T-helper 2 cell treated with Interferon-gamma antibody and Interleukin-4, amounts not matched to agents 5 μg/mL and 100 μg/mL, for 36 hours (primary cell): Measurements from ENCODE around the gene NBPF3.

Experiments
- DNase-seq: peaks from one replicate; pipeline ENCODE4 v3.0.0; 2021; ENCODE audit warnings: low spot score
- H3K27ac Mint-ChIP-seq: one replicate; pipeline ENCODE4 v1.8.0; 2021; ENCODE audit warnings: mild to moderate bottlenecking, mixed read lengths
- H3K27me3 Mint-ChIP-seq: one replicate; pipeline ENCODE4 v1.8.0; 2021; ENCODE audit warnings: low read depth, mixed read lengths
- H3K36me3 Mint-ChIP-seq: one replicate; pipeline ENCODE4 v1.8.0; 2021; ENCODE audit warnings: low read depth, mixed read lengths
- H3K4me1 Mint-ChIP-seq: one replicate; pipeline ENCODE4 v1.8.0; 2021; ENCODE audit warnings: low read depth, mixed read lengths
- H3K4me3 Mint-ChIP-seq: one replicate; pipeline ENCODE4 v1.8.0; 2022; ENCODE audit warnings: mild to moderate bottlenecking, moderate library complexity, mixed read lengths
- H3K9me3 Mint-ChIP-seq: one replicate; pipeline ENCODE4 v1.8.0; 2021; ENCODE audit warnings: mixed read lengths

Gene NBPF3

DNA sequence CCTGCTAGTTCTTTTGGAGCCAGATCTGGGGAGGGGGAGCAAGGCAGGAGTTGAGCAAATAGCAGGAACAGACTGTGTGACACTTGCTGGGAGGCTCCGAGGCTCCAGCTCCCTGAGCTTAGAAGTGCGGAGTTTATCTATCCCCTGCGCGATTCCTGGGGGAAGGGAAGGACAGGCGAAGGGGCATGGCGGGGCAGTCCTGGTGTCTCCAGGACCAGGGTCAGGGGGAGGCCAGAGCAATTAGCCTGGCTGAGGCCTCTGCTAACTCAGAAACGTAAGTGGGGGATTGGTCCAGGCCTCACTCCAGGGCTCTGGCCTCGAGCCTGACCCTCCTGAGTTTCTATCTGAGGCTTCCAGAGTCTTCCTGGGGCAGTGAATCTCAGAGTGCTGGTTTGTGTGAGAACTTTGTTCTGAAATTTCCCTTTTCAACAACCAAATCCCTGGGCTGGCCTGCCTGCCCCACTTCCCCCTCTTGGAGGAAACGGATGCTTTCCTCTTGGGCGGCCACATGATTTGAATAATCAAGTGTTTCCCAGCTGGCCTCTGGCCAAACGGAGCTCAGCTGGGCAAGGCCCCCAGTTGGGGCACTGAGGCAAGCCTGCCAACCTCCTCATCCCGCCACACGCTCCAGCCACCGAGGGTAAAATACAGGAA lies 84.9 kb downstream of the NBPF3 start:
- H3K9me3 Mint-ChIP-seq: no peaks in the 10 kb centered on the region
- no peak overlapping the region for H3K4me3 Mint-ChIP-seq
- DNase-seq: no peak
- H3K27me3 Mint-ChIP-seq: no peaks in the 10 kb centered on the region
- no peak overlapping the region for H3K27ac Mint-ChIP-seq
- no peaks in the 10 kb centered on the region for H3K36me3 Mint-ChIP-seq
- no peaks in the 10 kb centered on the region for H3K4me1 Mint-ChIP-seq

DNA sequence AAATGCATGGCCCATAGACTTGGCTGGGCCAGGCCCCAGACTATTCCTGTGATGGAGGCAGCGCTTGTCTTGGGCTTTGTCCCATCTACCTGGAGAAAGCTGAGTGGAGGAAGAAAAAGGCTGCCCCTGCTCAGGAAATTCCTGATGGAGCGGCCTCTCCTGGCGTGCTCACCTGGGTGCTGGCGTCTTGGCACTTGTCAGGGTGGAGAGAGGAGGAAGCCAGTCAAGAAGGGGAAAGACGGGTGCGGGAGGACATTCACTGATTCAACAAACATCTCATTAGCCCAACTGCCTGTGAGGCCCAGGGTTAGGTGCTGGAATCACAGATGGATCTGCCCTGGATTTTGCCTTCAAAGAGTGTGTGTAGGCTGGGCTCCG lies 85.4 kb downstream of the NBPF3 start:
- no peaks in the 10 kb centered on the region for H3K36me3 Mint-ChIP-seq
- H3K4me1 Mint-ChIP-seq: no peaks in the 10 kb centered on the region
- H3K9me3 Mint-ChIP-seq: no peaks in the 10 kb centered on the region
- DNase-seq: no peak
- no peak overlapping the region for H3K27ac Mint-ChIP-seq
- peaks cover 1% of the 10 kb centered on the region for H3K27me3 Mint-ChIP-seq
- no peak overlapping the region for H3K4me3 Mint-ChIP-seq

DNA sequence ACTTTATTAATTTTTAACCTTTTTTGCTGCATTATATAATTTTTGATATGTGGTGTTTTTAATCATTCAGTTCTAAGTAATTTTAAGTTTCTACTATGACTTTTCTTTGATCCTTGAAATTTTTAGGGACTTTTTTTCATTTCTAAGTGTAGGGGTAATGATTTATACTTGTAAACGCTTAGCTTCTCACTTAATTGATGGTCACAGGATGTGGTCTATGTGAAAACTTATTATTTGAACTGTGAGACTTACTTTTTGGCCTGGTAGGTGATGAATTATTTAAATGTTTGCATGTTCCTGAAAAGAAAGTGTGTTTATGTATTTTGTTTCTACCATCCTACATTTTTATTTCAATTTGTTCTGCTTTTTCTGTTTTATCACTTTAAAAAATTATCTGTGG lies 86.5 kb downstream of the NBPF3 start:
- DNase-seq: no peak
- H3K4me1 Mint-ChIP-seq: no peaks in the 10 kb centered on the region
- no peak overlapping the region for H3K4me3 Mint-ChIP-seq
- no peak overlapping the region for H3K27ac Mint-ChIP-seq
- peaks cover 3% of the 10 kb centered on the region for H3K27me3 Mint-ChIP-seq
- H3K9me3 Mint-ChIP-seq: no peaks in the 10 kb centered on the region
- H3K36me3 Mint-ChIP-seq: no peaks in the 10 kb centered on the region

DNA sequence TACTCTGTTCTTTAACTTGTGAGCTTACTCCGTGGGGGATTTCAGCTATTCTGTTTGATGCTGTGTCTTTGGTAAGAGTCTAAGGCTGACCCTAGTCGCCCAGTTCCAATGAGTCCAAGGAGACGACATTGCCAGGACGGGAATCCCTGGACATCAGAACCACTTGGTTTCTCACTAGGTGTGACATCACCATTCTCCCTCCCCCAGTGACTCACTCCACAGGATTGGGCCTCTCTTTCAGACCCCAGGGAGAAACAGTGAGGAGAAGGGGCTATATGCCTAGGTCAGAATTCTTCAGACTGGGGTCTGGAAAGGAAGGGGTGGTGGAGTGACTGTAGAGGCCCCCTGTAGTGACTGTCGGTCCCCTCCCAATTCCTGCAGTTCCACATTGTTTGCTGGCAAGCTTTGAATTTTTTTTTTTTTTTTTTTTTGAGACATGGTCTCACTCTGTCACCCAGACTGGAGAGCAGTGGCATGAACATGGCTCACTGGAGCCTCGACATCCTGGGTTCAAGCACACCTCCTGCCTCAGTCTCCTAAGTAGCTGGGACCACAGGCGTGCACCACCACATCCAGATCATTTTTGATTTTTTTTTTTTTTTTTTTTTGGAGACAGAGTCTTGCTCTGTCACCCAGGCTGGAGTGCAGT lies 90.6 kb downstream of the NBPF3 start:
- no peak overlapping the region for H3K27ac Mint-ChIP-seq
- no peak overlapping the region for H3K4me3 Mint-ChIP-seq
- no peaks in the 10 kb centered on the region for H3K4me1 Mint-ChIP-seq
- no peaks in the 10 kb centered on the region for H3K9me3 Mint-ChIP-seq
- H3K36me3 Mint-ChIP-seq: no peaks in the 10 kb centered on the region
- H3K27me3 Mint-ChIP-seq: peaks cover 7% of the 10 kb centered on the region
- no peak for DNase-seq

DNA sequence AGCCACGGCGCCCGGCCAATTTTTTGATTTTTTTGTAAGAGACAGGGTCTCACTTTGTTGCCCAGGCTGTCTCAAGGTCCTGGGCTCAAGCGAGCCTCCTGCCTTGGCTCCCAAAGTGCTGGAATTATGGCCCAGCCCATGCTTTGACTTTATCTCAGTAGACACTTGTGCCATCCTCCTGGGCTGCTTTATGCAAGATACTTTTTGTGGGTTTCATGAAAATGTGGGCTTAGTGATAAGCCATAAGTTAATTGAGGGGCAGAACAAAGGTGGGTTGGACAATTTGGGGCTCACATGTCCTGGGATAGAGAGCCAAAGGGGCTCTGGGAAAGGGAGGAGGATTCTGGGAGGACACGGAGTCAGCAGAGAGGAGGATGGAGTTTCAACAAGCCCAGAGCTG lies 91.3 kb downstream of the NBPF3 start:
- Mint-ChIP-seq H3K27ac (no peak overlapping the region), H3K27me3 (peaks cover 7% of the 10 kb centered on the region), H3K9me3 (no peaks in the 10 kb centered on the region), H3K4me1 (no peaks in the 10 kb centered on the region), H3K4me3 (no peak overlapping the region), H3K36me3 (no peaks in the 10 kb centered on the region)
- no peak for DNase-seq

DNA sequence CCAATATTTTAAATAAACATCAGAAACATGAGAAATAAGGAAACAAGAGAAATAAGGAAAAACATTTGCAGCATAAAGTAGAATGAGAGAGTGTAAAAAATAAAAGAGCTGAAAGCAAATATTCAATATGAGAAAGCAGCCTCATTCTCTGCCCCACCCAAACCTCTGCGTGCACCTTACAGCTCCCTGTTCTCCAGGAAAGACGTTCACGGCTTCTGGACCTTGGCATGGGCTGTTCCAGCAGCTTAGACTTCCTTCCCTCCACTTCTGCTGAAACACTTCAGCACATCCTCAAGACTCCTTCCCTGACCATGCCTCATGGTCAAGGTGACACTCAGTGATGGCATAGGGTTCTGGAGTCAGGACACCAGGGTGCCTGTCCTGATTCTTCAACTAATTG lies 92.6 kb downstream of the NBPF3 start:
- no peak overlapping the region for H3K27ac Mint-ChIP-seq
- peaks cover 7% of the 10 kb centered on the region for H3K27me3 Mint-ChIP-seq
- no peak for DNase-seq
- no peaks in the 10 kb centered on the region for H3K4me1 Mint-ChIP-seq
- H3K4me3 Mint-ChIP-seq: no peak overlapping the region
- no peaks in the 10 kb centered on the region for H3K9me3 Mint-ChIP-seq
- H3K36me3 Mint-ChIP-seq: no peaks in the 10 kb centered on the region

DNA sequence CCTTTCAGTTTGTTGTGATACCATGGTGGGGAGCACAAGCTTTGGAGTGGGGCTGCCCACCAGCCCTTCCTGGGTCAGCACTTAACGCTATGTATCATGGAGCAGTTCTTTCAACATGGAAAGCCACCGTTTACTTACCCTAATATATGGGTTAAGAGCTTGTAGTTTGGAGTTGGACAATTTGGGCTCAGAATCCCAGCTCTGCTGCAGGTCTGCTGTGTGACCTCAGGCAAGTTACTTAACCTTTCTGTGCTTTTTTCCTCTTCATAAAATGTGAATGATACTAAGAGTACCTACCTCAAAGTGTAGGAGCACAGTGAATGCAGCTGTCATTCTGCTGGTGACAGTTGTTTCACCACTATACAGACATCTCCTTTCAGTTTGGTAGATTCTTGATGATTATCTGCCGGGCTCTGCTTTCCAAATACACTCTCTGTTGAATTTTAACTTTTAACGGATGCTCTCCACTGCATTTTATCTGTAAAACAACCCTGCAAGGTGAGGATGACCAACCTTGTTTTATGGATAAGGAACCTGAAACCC lies 93.1 kb downstream of the NBPF3 start:
- Mint-ChIP-seq H3K27ac (no peak overlapping the region), H3K4me3 (no peak overlapping the region), H3K4me1 (no peaks in the 10 kb centered on the region), H3K36me3 (no peaks in the 10 kb centered on the region), H3K27me3 (peaks cover 11% of the 10 kb centered on the region), H3K9me3 (no peaks in the 10 kb centered on the region)
- DNase-seq: no peak

DNA sequence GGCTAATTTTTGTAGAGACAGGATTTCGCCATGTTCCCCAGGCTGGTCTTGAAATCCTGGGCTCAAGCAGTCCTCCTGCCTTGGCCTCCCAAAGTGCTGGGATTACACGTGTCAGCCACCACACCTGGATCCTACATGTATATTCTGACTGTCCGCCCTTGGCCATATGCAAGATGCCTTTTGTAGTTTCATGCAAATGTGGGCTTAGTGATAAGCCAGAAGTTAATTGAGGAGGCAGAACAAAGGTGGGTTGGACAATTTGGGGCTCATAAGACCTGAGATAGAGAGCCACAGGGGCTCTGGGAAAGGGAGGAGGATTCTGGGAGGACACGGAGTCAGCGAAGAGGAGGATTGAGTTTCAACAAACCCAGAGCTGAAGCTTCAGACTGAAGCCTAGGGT lies 94.2 kb downstream of the NBPF3 start:
- DNase-seq: no peak
- H3K4me3 Mint-ChIP-seq: no peak overlapping the region
- no peaks in the 10 kb centered on the region for H3K4me1 Mint-ChIP-seq
- H3K27me3 Mint-ChIP-seq: peaks cover 16% of the 10 kb centered on the region
- H3K27ac Mint-ChIP-seq: no peak overlapping the region
- no peaks in the 10 kb centered on the region for H3K36me3 Mint-ChIP-seq
- no peaks in the 10 kb centered on the region for H3K9me3 Mint-ChIP-seq
